GM19193 (cell line): Measurements from ENCODE around the gene SPC24.

Experiments
- POLR2A ChIP-seq: IDR thresholded peaks from 4 replicates; pipeline ENCODE4 v1.6.1; 2011; ENCODE audit not compliant: insufficient read depth, insufficient read length; ENCODE audit errors: extremely low read depth

Gene SPC24

GRCh38 chr19:11155373-11156120 lies at the start of gene SPC24:
SPC24 (minus strand) TSS chr19:11155782; CDS start chr19:11155776, 6 bp downstream.
- TF ChIP-seq POLR2A: peak; percentile 88

GRCh38 chr19:11204943-11205349 lies 49.4 kb upstream of the SPC24 start:
- no peak for TF ChIP-seq POLR2A

- no peak for TF ChIP-seq POLR2A
These were observed 48.6 kb upstream of the SPC24 start for GRCh38 chr19:11204076-11204602.

- no peak for TF ChIP-seq POLR2A
These were observed 47.9 kb upstream of the SPC24 start for GRCh38 chr19:11203194-11204075.

- TF ChIP-seq POLR2A: no peak
These were observed 47.1 kb upstream of the SPC24 start for GRCh38 chr19:11202488-11203193.

GRCh38 chr19:11201791-11202190 lies 46.2 kb upstream of the SPC24 start:
- TF ChIP-seq POLR2A: no peak

- no peak for TF ChIP-seq POLR2A
These were observed 45.3 kb upstream of the SPC24 start for GRCh38 chr19:11200931-11201330.

- TF ChIP-seq POLR2A: no peak
These were observed 44.5 kb upstream of the SPC24 start for GRCh38 chr19:11200015-11200574.

GRCh38 chr19:11199517-11199916 lies 43.9 kb upstream of the SPC24 start:
- TF ChIP-seq POLR2A: no peak

- TF ChIP-seq POLR2A: no peak
These were observed 43.3 kb upstream of the SPC24 start for GRCh38 chr19:11198769-11199424.

GRCh38 chr19:11198175-11198534 lies 42.6 kb upstream of the SPC24 start:
- no peak for TF ChIP-seq POLR2A

GRCh38 chr19:11197291-11198174 lies 42.0 kb upstream of the SPC24 start, which contains the start of gene KANK2:
KANK2 (minus strand) TSS chr19:11197545; CDS start chr19:11194511, 3,034 bp downstream.
- peak; percentile 39 for TF ChIP-seq POLR2A
